HUES6 (cell line): ENCODE measurements around the gene CARD6.
"Not testable (repeated sequence)": the region's sequence is repeated elsewhere in the genome, so short reads cannot be mapped to it uniquely, and the experiment has no call there.

Experiments used
- H3K27ac ChIP-seq: 2 replicates; pipeline ENCODE4 v1.7.0; 2013; ENCODE audit warnings: low read depth, mild to moderate bottlenecking, low read length, inconsistent platforms
- H3K27me3 ChIP-seq: 2 replicates; pipeline ENCODE4 v1.6.1; 2013; ENCODE audit warnings: low read length; ENCODE audit not compliant: control insufficient read depth, insufficient read depth
- H3K36me3 ChIP-seq: 2 replicates; pipeline ENCODE4 v1.6.1; 2013; ENCODE audit warnings: low read length; ENCODE audit not compliant: control insufficient read depth, insufficient read depth
- H3K4me1 ChIP-seq: 2 replicates; pipeline ENCODE4 v1.6.1; 2013; ENCODE audit warnings: low read length; ENCODE audit not compliant: control insufficient read depth, insufficient read depth
- H3K4me3 ChIP-seq: 2 replicates; pipeline ENCODE4 v1.5.1; 2013; ENCODE audit warnings: low read depth, low read length
- H3K9ac ChIP-seq: one replicate; pipeline ENCODE4 v1.6.1; 2013; ENCODE audit warnings: mild to moderate bottlenecking, low read length
- H3K9me3 ChIP-seq: 2 replicates; pipeline ENCODE4 v1.6.1; 2013; ENCODE audit warnings: low read depth, low read length; ENCODE audit not compliant: control insufficient read depth, insufficient read depth

Gene CARD6

DNA sequence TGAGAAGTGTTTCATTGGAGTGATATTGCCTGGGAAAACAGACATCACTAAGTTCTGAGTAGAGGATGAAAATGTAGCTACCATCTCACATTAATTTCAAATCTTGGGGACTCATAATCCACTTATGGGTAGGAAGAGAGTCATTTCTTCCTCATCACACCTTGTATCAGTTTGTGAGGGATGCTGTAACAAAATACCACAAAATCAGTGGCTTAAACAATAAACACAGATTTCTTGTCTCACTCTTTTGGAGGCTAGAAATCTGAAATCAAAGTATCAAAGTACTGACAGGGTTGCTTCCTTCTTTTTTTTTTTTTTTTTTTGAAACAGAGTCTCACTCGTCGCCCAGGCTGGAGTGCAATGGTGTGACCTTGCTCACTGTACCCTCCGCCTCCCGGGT is 3.4 kb downstream of the CARD6 start:
- Histone ChIP-seq H3K27me3 (no peaks in the 10 kb centered on the region), H3K4me1 (peaks cover 5% of the 10 kb centered on the region), H3K9ac (no peak overlapping the region), H3K27ac (no peak overlapping the region), H3K4me3 (no peak overlapping the region), H3K9me3 (no peaks in the 10 kb centered on the region), H3K36me3 (no peaks in the 10 kb centered on the region)

DNA sequence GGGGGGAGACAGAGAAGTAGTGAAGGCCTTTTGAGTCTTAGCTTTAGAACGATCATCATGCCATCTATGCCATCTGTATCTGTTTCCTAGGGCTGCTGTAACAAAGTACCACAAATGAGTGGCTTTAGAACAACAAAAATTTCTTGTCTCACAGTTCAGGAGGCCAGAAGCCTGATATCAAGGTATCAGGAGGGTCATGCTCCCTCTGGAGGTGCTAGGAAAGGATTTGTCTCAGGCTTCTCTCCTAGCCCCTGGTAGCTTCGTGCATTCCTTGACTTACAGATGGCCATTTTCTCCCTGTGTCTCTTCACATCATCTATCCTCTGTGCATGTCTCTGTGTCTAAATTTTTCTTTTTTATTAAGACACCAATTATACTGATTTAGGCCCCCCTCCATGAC is 5.2 kb downstream of the CARD6 start:
- Histone ChIP-seq H3K9ac (no peak overlapping the region), H3K4me1 (peaks cover under 1% of the 10 kb centered on the region; the same call in 1 of the 2 replicates), H3K36me3 (no peaks in the 10 kb centered on the region), H3K9me3 (no peaks in the 10 kb centered on the region), H3K27me3 (no peaks in the 10 kb centered on the region), H3K4me3 (no peak overlapping the region), H3K27ac (no peak overlapping the region)

DNA sequence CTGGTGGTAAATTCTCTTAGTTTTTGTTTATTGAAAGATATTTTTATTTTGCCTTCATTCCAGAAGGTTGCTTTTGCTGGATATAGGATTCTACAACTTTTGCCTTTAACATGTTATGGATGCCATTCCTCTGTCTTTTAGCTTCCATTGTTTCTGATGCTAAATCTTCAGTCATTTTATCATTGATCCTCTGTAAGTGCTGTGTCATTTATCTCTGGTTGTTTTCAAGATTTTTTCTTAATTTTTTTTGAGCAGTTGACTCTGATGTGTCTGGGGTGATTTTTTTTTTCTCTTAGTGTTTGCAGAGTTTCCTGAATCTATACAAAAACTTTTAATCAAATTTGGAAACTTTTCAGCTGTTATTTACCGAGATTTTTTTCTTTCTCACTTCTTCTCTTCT is 6.4 kb downstream of the CARD6 start:
- H3K9me3 ChIP-seq = no peaks in the 10 kb centered on the region
- no peak overlapping the region for H3K27ac ChIP-seq
- no peak overlapping the region for H3K4me3 ChIP-seq
- no peaks in the 10 kb centered on the region for H3K27me3 ChIP-seq
- H3K9ac ChIP-seq = no peak overlapping the region
- H3K4me1 ChIP-seq = no peaks in the 10 kb centered on the region
- H3K36me3 ChIP-seq = no peaks in the 10 kb centered on the region

DNA sequence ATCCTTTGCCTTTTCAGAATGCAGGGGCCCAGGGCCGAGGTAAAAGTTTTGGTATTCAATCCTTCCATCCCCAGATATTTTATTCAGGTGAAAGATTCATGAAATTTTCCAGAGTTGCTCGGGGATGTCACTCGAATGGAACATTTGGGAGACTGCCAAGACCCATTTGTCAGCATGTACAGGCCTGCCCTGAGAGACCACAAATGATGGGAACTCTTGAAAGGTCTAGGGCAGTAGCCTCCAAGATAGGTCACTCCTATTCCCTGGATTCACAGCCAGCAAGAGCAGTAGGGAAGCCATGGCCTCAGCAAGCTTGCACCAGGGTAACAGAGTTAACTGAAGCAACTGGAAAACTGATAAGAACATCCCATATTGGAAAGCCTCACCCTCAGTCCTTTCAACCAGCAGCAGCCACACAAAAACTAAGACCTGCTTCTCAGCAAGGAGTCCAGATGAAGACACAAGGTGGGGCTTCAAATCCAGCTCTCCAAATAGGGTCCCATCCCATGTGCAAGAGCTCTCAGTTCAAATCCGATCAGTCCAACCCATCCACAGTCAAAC is 12.5 kb downstream of the CARD6 start:
- no peak overlapping the region for H3K4me3 ChIP-seq
- no peaks in the 10 kb centered on the region for H3K36me3 ChIP-seq
- no peaks in the 10 kb centered on the region for H3K4me1 ChIP-seq
- no peak overlapping the region for H3K27ac ChIP-seq
- H3K27me3 ChIP-seq = no peaks in the 10 kb centered on the region
- H3K9me3 ChIP-seq = no peaks in the 10 kb centered on the region
- no peak overlapping the region for H3K9ac ChIP-seq

DNA sequence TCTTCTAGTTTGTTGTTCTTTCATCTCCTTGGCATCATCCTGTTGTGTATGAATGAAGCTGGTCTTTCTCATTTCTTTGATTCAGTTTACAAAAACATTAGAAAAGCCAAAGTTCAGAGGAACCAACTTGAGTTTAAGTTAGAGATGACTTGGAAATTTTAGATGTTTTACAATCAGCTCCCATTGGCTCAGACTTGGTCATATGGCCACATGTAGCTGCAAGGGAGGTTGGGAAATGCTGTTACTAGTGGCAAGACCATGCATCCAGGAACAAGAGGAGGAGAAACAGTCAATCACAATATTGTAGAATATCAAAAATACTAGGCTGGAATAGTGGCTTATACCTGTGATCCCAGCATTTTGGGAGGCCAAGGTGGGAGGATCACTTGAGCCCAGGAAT is 19.5 kb downstream of the CARD6 start:
- Histone ChIP-seq H3K9me3 (peaks cover 18% of the 10 kb centered on the region; the same call in 1 of the 2 replicates), H3K4me3 (no peak overlapping the region), H3K9ac (no peak overlapping the region), H3K4me1 (no peaks in the 10 kb centered on the region), H3K27me3 (no peaks in the 10 kb centered on the region), H3K27ac (no peak overlapping the region), H3K36me3 (no peaks in the 10 kb centered on the region)

DNA sequence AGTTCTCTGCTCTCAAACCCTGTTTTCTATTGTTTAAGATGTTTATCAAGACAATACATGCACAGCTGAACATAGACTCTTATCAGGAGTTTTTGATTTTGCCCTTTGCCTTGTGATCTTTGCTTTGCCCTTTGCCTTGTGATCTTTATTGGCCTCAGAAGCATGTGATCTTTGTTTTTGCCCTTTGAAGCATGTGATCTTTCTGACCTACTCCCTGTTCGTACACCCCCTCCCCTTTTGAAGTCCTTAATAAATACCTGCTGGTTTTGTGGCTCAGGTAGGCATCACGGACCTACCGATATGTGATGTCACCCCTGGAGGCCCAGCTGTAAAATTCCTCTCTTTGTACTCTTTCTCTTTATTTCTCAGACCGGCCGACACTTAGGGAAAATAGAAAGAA is 23.8 kb downstream of the CARD6 start:
- H3K27ac ChIP-seq, H3K36me3 ChIP-seq, H3K9ac ChIP-seq, H3K4me3 ChIP-seq, H3K27me3 ChIP-seq, H3K4me1 ChIP-seq: not testable (repeated sequence)
- peaks cover 22% of the 10 kb centered on the region; the same call in 1 of the 2 replicates for H3K9me3 ChIP-seq

DNA sequence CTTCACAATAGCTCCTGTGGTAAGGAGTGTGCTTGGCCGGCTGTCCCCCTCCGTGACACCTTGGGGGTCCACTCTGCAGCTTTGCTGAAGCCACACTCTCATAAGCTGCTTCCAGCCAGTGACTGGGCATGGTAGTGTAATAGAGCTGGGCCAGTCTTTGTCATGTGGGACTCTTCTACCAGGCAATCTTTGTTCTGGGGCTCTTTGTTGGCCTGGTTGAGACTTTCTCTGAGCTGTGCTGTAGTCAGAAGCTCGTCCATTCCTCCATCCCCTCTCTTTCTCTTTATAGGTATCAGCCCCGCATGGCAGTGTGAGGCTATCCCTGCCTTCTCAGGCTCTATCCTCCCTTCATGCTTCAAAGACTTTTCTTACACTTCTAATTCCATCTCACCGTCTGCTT is 25.7 kb downstream of the CARD6 start:
- peaks cover 6% of the 10 kb centered on the region; the same call in 1 of the 2 replicates for H3K4me1 ChIP-seq
- no peaks in the 10 kb centered on the region for H3K36me3 ChIP-seq
- H3K27ac ChIP-seq = no peak overlapping the region
- no peaks in the 10 kb centered on the region for H3K27me3 ChIP-seq
- H3K4me3 ChIP-seq = no peak overlapping the region
- H3K9ac ChIP-seq = no peak overlapping the region
- H3K9me3 ChIP-seq = peaks cover 24% of the 10 kb centered on the region; the same call in 1 of the 2 replicates

DNA sequence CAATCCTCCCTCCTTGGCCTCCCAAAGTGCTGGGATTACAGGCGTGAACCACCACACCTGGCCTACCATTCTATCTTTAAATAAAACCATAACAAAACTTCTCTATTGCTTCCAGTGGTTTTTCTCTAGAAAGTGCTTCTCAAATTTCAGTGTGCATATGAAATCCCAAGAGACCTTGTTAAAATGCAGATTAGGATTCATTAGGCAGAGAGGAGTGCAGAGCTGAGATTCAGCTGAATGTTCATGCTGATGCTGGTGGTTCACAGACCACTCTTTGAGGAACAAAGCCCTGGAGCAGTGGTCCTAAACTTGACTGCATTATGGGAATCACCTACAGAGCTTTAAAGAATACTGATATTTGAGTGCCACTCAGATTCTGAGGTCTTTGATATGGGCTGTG is 28.2 kb downstream of the CARD6 start:
- Histone ChIP-seq H3K9ac (no peak overlapping the region), H3K27ac (no peak overlapping the region), H3K36me3 (no peaks in the 10 kb centered on the region), H3K4me1 (peaks cover 6% of the 10 kb centered on the region; the same call in 1 of the 2 replicates), H3K4me3 (no peak overlapping the region), H3K27me3 (no peaks in the 10 kb centered on the region), H3K9me3 (peaks cover 16% of the 10 kb centered on the region; the same call in 1 of the 2 replicates)

DNA sequence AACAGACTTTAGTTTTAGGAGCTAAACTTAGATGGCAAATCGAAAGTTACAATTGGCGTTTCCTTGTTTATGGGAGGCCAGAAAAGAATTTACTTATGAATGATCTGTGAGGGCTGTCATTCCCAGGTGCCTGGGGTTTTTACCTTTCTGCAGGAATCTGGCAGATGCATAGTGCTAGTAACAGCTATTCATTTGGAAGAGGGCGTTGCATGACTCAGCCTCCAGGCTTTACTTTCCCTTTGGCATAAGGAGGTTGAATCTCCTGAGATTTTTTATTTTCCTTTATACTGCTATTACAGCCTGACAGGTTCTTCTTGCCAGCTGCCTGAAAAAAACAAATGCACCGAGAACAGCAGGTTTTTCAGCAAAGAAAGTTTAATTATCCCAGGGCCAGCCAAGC is 30.0 kb downstream of the CARD6 start:
- no peak overlapping the region for H3K27ac ChIP-seq
- no peak overlapping the region for H3K4me3 ChIP-seq

DNA sequence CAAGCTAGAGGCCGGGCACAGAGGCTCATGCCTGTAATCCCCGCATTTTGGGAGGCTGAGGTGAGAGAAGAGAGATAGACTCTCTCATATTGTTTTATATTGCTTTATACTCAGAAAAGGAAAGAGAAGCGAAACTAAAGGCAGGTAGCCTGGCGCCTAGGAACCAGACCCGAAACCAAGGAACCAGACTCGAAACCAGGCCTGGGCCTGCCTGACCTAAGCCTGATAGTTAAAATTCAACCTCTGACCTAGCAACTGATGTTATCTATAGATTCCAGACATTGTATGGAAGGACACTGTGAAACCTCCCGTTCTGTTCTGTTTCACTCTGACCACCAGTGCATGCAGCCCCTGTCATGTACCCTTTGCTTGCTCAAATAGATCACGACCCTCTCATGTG is 31.1 kb downstream of the CARD6 start:
- H3K4me3 ChIP-seq, H3K27me3 ChIP-seq, H3K36me3 ChIP-seq, H3K9me3 ChIP-seq, H3K4me1 ChIP-seq, H3K9ac ChIP-seq, H3K27ac ChIP-seq: not testable (repeated sequence)

More for the DNA sequence above, 30.0 kb downstream of the CARD6 start:
- 0 out of 2 replicates have a peak, but pooled peaks cover 6% of the 10 kb centered on the region for H3K9me3 ChIP-seq
- H3K36me3 ChIP-seq = no peaks in the 10 kb centered on the region
- no peaks in the 10 kb centered on the region for H3K27me3 ChIP-seq
- H3K4me1 ChIP-seq = peaks cover 6% of the 10 kb centered on the region; the same call in 1 of the 2 replicates
- no peak overlapping the region for H3K9ac ChIP-seq

DNA sequence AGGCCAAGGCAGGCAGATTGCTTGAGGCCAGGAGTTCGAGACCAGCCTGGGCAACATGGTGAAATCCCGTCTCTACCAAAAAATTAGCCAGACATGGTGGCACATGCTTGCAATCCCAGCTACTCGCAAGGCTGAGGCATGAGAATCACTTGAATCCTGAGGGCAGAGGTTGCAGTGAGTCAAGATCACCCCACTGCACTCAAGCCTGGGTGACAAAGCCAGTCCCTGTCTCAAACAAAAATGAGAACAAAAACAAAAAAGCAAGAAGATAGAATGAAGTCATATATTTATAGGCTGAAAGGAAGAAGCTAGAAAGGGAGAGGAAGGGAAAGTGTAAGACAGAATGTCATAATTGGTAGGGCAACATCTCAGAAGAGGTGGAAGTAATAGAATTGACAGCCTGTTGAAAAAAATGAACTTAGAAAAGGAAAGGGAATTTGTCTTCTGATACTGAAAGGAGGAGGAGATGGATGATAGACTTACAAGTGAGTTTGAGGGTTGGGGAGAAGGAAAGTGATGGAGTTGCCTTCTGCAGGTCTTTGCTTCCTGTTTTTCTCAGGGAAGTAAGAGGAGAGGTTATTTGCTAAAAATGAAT is 32.2 kb downstream of the CARD6 start:
- no peaks in the 10 kb centered on the region for H3K27me3 ChIP-seq
- no peaks in the 10 kb centered on the region for H3K36me3 ChIP-seq

More for the DNA sequence above, 32.2 kb downstream of the CARD6 start:
- Histone ChIP-seq H3K27ac (no peak overlapping the region), H3K4me3 (no peak overlapping the region), H3K9me3 (peaks cover 7% of the 10 kb centered on the region; the same call in 1 of the 2 replicates), H3K4me1 (peaks cover 6% of the 10 kb centered on the region; the same call in 1 of the 2 replicates), H3K9ac (no peak overlapping the region)
